Fibroblast of peridontal ligament (primary cell): ENCODE data around the gene PLCB4.
A peak's percentile ranks its signal among the peaks of the same experiment; 100 is the strongest.

Source experiments
- DNase-seq: peaks from one replicate; pipeline ENCODE4 v3.0.0-alpha.2; 2010; ENCODE audit errors: extremely low read depth

PLCB4 gene

DNA sequence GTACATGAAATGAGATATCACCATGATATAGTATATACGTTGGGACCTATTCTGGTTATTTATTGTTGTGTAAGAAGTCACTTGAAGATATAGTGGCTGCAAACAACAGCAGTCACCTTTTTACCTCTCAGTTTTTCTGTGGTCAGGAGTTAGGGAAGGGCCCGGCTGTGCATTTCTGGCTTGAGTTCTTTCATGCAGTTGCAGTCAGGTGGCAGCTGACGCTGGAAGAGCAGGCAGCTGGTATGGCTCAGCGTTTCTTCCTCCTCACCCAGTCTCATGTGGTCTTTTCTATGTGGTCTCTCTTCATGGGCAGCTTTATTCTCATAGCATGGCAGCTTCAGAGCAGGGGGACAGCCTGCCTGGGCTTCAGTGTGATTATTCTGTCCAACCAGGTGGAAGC lies 154.4 kb downstream of the PLCB4 start:
- no peak for DNase-seq

DNA sequence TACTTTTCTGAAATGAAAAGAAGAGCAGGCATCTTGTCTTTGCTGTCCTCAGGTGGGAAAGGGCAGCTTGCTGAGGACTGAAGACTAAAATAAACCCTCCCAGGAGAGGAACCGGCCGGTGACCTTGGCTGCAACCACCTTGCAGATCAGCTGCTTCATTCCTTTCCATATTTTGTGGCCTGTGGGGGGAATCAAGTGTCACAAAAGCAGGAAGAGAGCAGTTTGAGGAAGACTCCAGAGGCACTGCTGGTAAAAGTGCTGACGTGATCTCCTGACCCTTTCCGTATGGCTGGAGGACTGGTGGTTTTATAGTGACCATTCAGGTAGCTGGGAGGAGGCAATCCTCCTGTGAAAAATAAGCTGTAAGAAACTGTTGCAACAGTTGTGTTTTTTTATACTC lies 157.0 kb downstream of the PLCB4 start:
- no peak for DNase-seq

DNA sequence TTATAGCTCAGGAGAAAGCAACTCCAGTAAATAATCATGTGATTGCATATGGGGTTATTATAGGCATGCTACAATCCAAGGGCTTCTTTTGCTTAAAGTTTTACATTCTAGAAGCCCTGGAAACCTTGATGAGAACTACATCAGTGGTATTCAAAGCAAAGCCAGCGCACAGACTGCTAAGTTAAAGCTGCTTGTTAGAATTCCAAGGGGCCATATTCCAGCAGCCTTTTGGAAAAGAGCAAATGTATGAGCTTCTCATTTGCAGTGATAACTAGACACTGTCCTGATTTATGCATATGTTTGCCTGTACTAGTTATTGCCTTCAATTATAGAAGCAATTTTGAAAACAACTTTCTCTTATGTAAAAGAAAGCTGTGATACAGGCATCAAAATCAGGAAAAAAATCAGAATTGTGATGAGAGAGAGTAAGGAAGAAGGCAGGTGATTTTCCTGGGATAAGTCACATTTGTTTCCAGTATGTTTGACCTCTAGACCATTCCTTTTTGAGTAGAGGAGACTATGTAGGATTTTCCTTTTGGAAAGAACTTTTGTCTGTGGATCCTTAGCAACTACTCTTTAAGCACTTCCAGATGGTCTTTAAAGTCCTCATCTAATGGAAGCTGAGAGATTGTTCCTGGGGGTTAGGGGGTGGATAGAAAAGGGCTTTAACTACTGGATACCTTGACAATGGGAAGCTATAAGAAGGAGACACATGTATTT lies 159.2 kb downstream of the PLCB4 start:
- no peak for DNase-seq

DNA sequence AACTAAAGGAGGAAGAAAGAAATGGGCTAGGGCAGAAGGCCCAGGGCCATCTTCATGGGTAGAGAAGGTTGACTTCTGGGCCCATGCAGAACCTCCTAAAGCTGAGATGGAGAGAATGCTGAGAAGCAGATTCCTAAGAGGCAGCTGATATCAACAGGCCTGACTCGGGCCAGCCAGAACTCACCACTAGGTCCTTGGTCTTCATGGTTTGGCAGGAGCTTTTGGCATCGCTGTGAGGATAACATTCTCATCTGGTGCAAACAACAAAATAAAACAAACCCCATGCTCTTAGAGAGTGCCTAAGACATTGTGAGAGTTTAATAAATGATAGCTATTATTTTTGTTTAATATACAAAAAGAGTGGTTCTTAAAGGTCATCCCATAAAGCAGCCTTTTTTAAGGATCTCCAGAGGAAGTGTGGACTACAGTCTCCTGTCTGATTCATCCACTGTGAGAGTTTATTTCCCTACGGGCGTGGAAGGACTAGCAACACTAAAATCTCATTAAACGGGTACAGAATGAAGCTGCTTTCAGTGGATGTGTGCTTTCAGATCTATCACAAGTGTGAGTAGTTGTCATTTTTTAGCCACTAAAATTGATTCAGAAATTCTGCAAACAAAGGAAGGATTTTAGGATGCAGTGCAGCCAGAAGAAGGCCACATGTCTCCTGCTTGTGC lies 160.0 kb downstream of the PLCB4 start:
- no peak for DNase-seq

DNA sequence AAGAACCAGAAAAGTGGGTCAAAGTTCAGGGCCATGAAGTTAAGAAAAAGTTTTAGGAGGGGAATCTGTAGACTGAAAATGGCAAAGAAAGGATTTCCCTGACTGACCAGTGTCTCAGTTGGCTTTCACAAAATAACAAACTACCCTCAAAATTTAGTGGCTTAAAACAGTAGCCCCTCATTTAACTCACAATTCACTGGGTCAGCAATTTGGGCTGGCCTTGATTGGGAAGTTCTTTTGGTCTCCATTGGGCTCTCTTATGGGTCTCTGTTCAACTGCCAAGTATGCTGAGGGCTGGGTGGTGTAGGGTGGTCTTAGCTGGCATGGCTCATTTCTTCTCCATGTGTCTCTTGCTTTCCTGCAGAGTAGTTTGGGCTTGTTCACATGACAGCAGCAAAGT lies 161.5 kb downstream of the PLCB4 start:
- DNase-seq: no peak

DNA sequence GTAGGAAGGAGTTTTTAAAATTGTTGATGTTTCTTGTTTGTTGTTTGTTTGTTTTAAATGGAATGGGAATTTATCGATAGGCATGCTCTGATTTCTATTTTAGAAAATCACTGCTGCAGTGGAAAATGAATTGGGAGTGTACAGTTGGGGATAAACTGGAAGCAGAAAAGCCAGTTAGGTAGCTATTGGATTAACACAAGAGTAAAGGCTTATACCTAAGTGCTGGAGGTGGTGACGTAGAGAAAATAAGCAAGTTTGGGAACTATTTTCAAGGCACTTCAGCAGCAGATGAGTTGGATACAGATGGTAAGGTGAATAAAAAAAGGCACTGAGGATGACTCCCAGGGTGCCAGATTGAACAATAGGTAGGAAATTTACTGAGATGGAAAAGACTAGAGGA lies 164.9 kb downstream of the PLCB4 start:
- no peak for DNase-seq

DNA sequence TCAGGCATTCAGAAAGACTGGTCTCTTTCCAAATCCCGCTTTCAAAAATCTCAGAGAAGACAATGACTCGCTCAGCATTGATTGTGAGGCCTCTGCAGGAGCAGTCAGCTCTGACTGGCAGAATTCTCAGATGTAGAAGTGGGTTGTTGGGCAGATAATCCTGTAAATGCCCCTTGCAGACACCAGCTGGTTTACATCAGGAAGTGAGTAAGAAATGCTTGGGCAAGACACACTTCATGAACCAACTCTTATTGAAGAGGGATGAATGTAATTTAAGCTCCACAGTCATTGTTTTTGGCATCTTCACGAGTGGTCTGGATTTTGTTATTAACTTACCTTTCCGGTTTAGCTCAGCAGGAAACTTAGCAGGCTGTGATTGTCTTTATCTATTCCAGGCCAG lies 166.6 kb downstream of the PLCB4 start:
- DNase-seq: peak; percentile 90

DNA sequence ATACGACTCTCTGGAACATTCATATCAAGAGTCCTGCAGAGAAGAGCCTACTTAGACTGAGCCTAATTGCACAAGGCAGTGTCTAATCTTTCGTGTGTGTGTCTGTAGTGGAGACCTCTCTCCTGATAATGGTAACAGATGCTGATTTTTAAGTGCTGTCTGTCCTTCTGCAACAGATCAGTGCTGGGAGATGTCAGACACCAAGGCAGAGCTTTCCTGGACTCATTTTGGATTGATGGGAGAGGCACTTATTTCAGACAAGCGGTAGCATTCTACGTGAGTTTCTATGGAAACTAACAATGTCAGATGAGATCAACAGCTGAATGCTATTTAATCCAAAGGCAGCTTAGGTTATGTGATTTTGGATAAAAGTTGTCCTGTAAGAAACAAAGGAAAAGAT lies 167.6 kb downstream of the PLCB4 start:
- no peak for DNase-seq

DNA sequence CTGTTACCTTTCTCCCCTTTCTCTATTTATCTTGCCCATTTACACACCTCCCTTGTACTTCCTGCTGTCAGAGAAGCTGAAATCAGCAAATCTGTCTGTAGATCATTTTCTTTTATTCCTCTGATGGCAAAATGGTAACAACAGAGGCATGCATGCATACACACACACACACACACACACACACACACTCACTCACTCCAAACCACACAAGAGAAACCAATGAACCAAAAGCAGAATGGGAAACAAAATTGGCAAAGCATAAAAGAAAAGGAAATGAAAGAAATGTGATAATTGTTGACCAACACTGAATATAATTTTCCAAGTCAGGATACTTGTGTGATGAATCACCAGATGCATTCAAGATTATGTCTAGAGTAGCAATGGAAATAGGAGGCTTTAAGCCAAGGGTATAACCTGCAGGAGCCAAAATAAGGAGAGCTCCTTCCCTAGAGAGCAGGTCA lies 172.4 kb downstream of the PLCB4 start:
- DNase-seq: peak; percentile 93

DNA sequence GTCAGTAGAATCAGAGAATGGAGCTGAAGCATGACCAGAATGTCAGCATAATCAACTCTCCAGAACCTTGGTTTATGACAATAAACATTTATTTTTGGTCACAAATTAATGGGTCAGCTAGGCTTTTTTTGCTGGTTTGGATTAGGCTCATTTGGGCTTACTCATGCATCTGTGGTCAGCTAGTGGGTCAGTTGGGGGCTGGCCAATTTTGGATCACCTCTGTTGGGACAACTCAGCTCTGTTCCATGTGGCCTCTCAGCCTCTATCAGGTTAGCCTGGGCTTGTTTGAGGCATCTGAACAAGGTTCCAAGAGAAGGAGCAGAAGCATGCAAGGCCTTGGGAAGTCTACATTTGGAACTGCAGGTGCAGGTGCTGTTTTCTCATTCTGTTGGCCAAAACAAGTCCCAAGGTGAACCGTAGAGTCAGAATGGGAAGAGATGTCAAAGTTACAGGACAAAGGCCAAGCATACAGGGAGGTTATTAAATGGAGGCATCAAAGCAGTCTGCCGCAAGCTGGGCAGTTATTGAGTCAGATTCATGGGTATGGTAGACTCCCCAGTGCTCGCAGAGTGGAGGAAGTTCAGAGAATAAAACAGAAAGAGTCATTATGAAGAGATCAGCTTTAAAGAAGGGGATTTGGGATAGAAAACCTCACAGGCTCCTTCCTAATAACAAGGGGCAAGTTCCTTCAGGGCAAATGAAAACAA lies 173.0 kb downstream of the PLCB4 start:
- DNase-seq: no peak

DNA sequence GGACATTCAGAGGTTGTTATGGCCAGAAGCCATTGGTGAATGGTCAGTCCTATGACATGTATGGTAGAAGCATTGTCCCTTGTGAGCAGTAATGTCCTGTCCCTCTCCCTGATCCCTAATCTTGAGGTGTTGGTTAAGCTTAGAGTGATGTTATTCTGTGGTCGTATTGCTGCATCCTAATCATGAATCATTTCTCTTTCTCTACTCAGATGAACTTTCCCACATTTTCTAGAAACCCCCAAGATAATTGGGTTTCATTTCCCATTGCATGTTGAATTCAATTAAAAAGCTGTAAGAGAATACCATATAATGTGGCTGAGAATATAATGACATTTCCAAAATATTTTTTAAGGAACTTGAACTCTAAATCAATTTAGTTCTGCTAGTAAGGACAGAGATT lies 175.1 kb downstream of the PLCB4 start:
- DNase-seq: peak; percentile 55

DNA sequence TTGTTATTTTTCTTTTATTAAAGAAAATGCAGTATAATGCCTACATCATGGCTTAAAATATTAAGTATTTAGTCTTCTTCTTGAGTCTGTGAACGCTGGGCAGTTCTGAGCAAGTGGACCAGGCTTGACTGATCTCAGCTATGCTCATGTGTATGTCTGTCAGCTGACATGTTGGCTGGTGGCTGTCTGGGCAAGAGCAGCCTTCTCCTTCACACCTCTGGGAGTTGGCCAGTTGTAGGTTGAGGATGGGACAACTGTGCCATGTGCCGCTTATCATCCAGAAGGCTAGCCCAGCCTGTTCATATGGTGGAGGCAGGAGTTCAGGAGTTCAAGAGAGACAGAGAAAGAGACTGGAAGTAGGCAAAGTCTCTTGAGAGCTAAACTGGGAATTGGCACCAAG lies 175.9 kb downstream of the PLCB4 start:
- DNase-seq: no peak

DNA sequence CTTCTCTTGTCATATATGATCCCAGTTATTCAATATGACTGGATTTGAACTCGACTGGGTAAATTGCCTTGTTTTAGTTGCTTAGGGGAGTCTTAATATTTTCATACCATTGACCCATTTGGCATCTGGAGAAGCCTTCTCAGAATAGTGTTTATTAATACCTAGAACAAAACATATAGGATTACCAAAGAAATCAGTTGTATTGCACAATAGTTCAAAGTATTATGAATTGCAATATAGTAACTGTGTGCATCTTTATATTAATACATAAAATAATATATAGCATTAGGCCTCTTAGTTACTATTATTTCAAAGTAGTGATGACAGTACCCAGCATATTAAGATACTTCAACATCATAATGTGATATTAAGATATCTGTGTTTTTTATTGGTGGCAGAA lies 177.8 kb downstream of the PLCB4 start:
- no peak for DNase-seq

DNA sequence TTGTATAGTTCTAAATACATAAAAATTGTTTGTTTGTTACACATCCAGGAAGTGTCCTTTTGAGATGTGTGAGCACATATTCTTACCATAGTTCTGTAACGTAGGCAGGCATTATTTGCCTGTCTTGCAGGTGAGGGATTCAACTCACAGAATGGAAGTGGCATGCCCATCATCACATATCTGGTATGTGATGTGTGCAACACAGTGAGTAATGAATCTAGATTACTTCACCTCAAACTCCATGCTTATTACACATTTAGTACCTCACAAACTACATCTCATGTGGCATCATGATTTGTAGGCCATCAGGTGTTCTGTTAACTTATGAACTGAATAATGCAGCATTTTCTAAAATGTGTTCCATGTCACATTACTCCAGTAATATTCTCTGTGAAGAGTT lies 181.6 kb downstream of the PLCB4 start:
- no peak for DNase-seq

DNA sequence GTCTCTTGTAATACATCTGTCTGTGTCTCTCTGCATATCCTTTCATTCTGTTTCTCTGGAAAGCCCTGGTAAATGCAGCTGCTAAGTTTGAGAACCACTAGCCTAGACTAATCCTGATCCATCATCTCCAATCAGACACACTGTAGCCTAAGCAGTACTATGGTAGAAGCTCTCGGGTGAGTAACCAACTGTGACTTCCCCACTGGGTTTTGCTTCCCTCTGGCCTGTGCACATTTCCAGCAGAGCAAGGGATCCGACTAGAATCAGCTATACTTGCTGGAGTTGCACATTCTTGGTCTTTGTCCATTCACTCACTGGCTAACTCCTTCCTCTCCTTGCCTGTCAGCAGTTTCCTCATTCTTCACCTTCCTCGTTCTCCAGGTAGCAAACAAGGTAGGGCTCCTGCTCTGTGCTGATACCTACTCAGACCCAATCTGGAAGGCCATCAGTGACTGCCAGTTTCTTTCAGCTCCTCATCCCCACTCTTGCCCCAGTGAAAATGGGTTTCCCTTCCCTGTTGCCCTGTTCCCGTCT lies 184.2 kb downstream of the PLCB4 start:
- no peak for DNase-seq

DNA sequence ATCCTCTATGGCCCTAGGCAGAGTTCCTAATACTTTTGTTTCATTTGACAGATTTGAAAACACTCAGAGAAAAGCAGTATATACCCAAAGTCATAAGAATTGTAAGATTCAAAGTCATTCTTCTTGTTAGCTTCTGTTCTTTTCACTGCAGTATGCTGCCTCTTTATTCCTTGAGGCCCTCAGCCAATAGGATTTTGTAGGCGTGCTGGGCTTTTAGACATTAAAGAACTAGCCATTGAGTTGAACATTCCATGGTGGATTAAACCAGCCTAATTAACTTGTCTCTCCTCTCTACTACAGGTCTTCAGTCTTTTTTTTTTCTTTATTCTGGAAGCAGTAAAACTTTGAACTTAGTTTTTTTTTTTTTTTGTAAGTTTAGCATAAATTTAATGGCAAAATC lies 186.3 kb downstream of the PLCB4 start:
- DNase-seq: no peak

DNA sequence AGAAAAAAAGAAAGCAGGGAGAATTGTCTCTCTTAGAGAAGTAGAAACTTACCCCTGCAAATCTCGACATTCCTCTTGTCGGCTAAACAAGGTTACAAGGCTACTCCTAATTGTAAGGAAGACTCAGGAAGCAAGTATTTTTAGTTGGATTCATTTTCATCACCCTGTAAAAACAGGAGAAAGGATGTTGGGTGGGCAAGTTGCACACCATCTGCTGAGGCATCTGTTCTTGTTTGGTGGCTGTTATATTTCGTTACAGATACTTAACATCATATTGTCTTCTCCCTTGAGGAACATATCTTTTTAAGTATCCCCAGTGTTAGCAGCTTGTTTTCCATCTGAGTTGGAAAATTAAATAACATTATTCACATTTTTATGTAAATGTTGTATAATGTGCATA lies 187.5 kb downstream of the PLCB4 start:
- DNase-seq: no peak

DNA sequence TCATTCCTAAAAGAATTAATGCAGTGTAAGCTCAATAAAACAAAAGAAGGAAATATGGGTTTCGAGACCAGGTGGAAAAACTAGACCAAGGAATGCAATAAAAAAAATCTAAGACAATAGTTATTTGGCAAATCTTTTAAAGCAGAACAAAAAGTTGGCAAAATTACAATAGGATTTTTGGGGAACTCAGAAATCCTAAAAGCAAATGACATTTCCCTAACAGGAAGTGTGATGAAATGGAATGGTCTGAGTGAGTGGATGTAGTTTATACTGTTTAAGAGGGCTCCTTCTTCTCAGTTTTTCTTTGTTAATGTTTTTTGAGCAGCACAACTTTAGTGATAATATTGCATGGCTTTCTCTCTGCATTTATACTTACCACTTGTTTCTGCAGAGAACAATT lies 190.0 kb downstream of the PLCB4 start:
- no peak for DNase-seq

DNA sequence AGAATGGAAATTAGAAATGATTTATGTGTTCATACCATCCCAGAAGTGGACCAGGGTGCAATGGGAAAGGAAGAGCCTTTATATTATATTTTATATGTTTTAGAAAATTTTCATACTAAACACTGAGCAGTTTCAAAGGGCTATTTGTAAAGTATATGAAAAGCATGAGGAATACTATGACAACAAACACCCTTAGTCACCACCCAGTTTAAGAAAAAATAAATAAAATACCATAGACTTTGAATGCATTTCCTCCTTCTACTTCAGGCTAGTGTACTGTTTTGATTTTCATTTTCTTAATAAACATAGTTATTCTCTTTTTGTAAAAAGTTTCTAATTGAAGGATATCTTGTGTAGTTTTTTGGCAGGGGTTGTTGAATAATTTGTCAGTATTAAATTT lies 191.1 kb downstream of the PLCB4 start:
- DNase-seq: no peak

DNA sequence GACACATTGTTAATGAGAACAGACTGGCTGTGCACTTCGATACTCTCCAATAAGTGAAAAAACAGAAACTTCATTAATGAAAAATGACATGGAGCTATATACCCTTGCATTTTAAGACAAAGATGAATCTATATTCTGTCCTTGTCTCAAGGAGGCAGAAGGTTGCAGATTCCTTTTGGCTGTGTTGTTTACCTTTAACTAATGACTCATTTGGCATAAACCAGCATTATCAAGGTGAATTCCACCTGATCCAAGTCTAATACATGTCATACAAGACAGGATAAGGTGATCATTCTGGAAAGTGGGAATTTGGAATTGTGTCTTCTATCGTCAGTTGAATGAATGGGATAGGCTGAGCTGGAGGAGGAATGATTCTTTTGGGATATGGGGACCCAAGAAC lies 192.9 kb downstream of the PLCB4 start:
- no peak for DNase-seq

DNA sequence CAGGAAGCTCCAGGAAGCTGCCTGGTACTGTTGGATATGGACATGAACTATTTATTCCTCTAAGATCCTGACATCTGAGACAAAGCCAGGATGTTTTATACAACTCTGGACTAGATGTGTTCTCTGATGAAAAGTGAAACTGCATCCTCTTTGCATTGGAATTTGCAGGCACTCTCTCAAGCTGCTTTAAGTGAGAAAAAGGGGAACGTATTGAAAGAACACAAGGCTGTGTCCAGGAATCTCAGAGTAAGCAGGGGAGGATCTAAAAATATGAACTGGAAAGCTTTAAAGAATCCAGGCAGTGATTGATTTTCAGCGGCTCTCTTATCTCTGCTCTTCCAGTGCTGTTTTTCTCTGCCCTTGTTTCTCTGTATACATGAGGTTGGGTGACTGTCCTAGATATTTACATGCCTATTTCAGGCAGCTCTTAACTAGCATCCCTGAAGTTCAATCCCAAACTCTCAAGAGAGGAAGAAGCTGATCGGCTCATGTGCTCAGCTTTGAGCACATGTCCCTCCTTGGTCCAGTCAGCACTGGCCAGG lies 193.8 kb downstream of the PLCB4 start:
- DNase-seq: peak; percentile 48

DNA sequence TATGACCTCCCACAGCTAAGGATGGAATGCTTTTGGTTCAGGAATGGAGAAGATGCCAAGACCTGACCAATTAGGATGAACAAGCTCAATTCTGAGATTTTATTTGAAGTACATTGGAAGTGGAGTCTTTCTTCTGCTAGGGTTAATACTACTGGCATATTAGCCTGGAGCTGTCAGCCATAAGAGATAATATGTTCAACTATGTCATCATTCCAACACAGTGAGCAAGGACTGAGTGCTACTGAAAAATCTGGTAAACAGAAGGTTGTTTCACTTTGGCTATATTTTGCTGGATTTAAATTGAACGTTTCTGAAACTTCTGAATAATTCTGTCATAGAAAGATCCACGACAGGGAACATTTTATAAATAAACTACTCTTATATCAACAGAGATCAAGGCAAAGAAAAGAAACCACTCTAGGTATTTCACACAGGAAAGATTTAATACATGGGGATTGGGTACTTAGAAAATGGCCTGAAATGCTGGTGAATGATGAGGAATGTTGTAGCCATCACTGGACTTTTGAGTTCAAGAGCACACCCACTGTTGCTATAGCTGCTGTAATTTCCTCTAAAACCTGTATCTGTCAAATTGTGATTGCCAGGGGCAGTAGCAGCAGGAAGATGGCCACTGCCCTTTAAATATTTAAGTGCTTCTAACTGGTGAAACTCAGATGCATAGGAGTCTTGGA lies 200.5 kb downstream of the PLCB4 start:
- DNase-seq: peak; percentile 55
